Neural cell (in vitro differentiated cells): ENCODE results near the gene LDLR. TPM values are rescaled to one million over a fixed set of nuclear protein-coding genes. Genes with fewer than 3 reads are reported as not detected.

Experiments used
- H2AFZ ChIP-seq: fragments of 200-600, 300-800 bp; sonication (generic), shearing (Covaris generic); 2 replicates; pipeline ENCODE4 v1.6.0; 2014; ENCODE audit warnings: low read depth, mild to moderate bottlenecking, antibody characterized with exemption, low read length, moderate library complexity
- H3F3A ChIP-seq: fragments of 200-600 bp; shearing (Covaris generic); 2 replicates; pipeline ENCODE4 v1.6.1; 2016; ENCODE audit warnings: mild to moderate bottlenecking, moderate library complexity, mixed read lengths, antibody characterized with exemption, low read length; ENCODE audit not compliant: insufficient read depth, poor library complexity, severe bottlenecking
- H3K27ac ChIP-seq: fragments of 200-600, 300-800 bp; sonication (generic), shearing (Covaris generic); 2 replicates; pipeline ENCODE4 v1.5.1; 2014; ENCODE audit warnings: mild to moderate bottlenecking, low read length, moderate library complexity
- H3K27me3 ChIP-seq: fragments of 300-800, 200-600 bp; sonication (generic), shearing (Covaris generic); 2 replicates; pipeline ENCODE4 v1.6.0; 2014; ENCODE audit warnings: mild to moderate bottlenecking, low read depth, low read length, moderate library complexity; ENCODE audit not compliant: insufficient read depth
- H3K36me3 ChIP-seq: fragments of 300-800, 200-600 bp; sonication (generic), shearing (Covaris generic); 2 replicates; pipeline ENCODE4 v1.5.1; 2014; ENCODE audit warnings: mild to moderate bottlenecking, antibody characterized with exemption, low read length, moderate library complexity; ENCODE audit not compliant: insufficient read depth
- H3K4me2 ChIP-seq: fragments of 300-800, 200-600 bp; sonication (generic), shearing (Covaris generic); 2 replicates; pipeline ENCODE4 v1.6.0; 2014; ENCODE audit warnings: mild to moderate bottlenecking, low read length
- H3K4me3 ChIP-seq: fragments of 300-800, 200-600 bp; sonication (generic), shearing (Covaris generic); 2 replicates; pipeline ENCODE4 v1.5.1; 2014; ENCODE audit warnings: mild to moderate bottlenecking, low read length, moderate library complexity
- H3K79me2 ChIP-seq: fragments of 200-600 bp; shearing (Covaris generic); replicated peaks from 2 replicates; pipeline ENCODE4 v1.6.0; 2014; ENCODE audit warnings: mild to moderate bottlenecking, low read length, moderate library complexity; ENCODE audit not compliant: insufficient read depth
- H3K9ac ChIP-seq: fragments of 300-800, 200-600 bp; sonication (generic), shearing (Covaris generic); 2 replicates; pipeline ENCODE4 v1.6.1; 2016; ENCODE audit warnings: mild to moderate bottlenecking, low read length, mixed read lengths
- H3K9me2 ChIP-seq: fragments of 200-600 bp; shearing (Covaris generic); 2 replicates; pipeline ENCODE4 v1.6.1; 2016; ENCODE audit warnings: mild to moderate bottlenecking, low read length, mixed read lengths; ENCODE audit not compliant: insufficient read depth
- H3K9me3 ChIP-seq: fragments of 200-600, 300-800 bp; sonication (generic), shearing (Covaris generic); 2 replicates; pipeline ENCODE4 v1.6.1; 2016; ENCODE audit warnings: mild to moderate bottlenecking, mixed run types, low read length, moderate library complexity, mixed read lengths
- H4K20me1 ChIP-seq: fragments of 200-600 bp; shearing (Covaris generic); 2 replicates; pipeline ENCODE4 v1.6.1; 2016; ENCODE audit warnings: mild to moderate bottlenecking, mixed run types; ENCODE audit not compliant: insufficient read depth
- EP300 ChIP-seq: fragments of 450-650 bp; conservative IDR thresholded peaks from 2 replicates; pipeline ENCODE4 v1.6.1; 2014; ENCODE audit warnings: antibody characterized with exemption, mild to moderate bottlenecking, moderate library complexity; ENCODE audit not compliant: poor library complexity, severe bottlenecking
- EZH2 ChIP-seq: fragments of 200-600, 300-800 bp; shearing (Covaris generic), sonication (generic); IDR thresholded peaks from 2 replicates; pipeline ENCODE4 v1.6.1; 2014; ENCODE audit warnings: antibody characterized with exemption, low read length, borderline replicate concordance, mild to moderate bottlenecking; ENCODE audit not compliant: insufficient read depth, poor library complexity, severe bottlenecking
- MXI1 ChIP-seq: fragments of 450-650 bp; conservative IDR thresholded peaks from 2 replicates; pipeline ENCODE4 v1.6.1; 2014; ENCODE audit warnings: antibody characterized with exemption, mild to moderate bottlenecking; ENCODE audit not compliant: poor library complexity, severe bottlenecking
- POLR2AphosphoS5 ChIP-seq: IDR thresholded peaks from 2 replicates; pipeline ENCODE4 v1.6.1; 2012
- RAD21 ChIP-seq: fragments of 450-650 bp; conservative IDR thresholded peaks from 2 replicates; pipeline ENCODE4 v1.6.1; 2014; ENCODE audit warnings: antibody characterized with exemption, mild to moderate bottlenecking, moderate library complexity
- SMC3 ChIP-seq: fragments of 450-650 bp; conservative IDR thresholded peaks from 2 replicates; pipeline ENCODE4 v1.6.1; 2014; ENCODE audit warnings: antibody characterized with exemption, mild to moderate bottlenecking, moderate library complexity; ENCODE audit not compliant: poor library complexity
- TAF1 ChIP-seq: IDR thresholded peaks from 2 replicates; pipeline ENCODE4 v1.6.1; 2012; ENCODE audit warnings: low read depth
- polyA plus RNA-seq: library from polyadenylated mRNA; depleted of rRNA; stranded (reverse); fragments of >200 nt; gene quantifications from 2 replicates; pipeline ENCODE4 v1.2.3, GENCODE V29; 2014
- TF ChIP-seq, protein P1 (sequence below): fragments of 450-650 bp; IDR thresholded peaks from 2 replicates; pipeline ENCODE4 v1.5.1; 2014; ENCODE audit warnings: antibody characterized with exemption, mild to moderate bottlenecking, moderate library complexity; ENCODE audit not compliant: poor library complexity, severe bottlenecking
- TF ChIP-seq, protein P2 (sequence below): IDR thresholded peaks from 2 replicates; pipeline ENCODE4 v1.6.1; 2012; ENCODE audit warnings: borderline replicate concordance

LDLR gene
- polyA plus RNA-seq, 1 donor from 2014 or later = 23.2 TPM

- peak; percentile 84 for TF ChIP-seq RAD21
- TF ChIP-seq, protein P1, sequence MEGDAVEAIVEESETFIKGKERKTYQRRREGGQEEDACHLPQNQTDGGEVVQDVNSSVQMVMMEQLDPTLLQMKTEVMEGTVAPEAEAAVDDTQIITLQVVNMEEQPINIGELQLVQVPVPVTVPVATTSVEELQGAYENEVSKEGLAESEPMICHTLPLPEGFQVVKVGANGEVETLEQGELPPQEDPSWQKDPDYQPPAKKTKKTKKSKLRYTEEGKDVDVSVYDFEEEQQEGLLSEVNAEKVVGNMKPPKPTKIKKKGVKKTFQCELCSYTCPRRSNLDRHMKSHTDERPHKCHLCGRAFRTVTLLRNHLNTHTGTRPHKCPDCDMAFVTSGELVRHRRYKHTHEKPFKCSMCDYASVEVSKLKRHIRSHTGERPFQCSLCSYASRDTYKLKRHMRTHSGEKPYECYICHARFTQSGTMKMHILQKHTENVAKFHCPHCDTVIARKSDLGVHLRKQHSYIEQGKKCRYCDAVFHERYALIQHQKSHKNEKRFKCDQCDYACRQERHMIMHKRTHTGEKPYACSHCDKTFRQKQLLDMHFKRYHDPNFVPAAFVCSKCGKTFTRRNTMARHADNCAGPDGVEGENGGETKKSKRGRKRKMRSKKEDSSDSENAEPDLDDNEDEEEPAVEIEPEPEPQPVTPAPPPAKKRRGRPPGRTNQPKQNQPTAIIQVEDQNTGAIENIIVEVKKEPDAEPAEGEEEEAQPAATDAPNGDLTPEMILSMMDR = peak; percentile 92
- TF ChIP-seq EP300 = no peak
- peak; percentile 88 for TF ChIP-seq SMC3
- TF ChIP-seq MXI1 = peak; percentile 19
- no peak for TF ChIP-seq EZH2
- TF ChIP-seq POLR2AphosphoS5 = peak; percentile 52
- TF ChIP-seq, protein P2, sequence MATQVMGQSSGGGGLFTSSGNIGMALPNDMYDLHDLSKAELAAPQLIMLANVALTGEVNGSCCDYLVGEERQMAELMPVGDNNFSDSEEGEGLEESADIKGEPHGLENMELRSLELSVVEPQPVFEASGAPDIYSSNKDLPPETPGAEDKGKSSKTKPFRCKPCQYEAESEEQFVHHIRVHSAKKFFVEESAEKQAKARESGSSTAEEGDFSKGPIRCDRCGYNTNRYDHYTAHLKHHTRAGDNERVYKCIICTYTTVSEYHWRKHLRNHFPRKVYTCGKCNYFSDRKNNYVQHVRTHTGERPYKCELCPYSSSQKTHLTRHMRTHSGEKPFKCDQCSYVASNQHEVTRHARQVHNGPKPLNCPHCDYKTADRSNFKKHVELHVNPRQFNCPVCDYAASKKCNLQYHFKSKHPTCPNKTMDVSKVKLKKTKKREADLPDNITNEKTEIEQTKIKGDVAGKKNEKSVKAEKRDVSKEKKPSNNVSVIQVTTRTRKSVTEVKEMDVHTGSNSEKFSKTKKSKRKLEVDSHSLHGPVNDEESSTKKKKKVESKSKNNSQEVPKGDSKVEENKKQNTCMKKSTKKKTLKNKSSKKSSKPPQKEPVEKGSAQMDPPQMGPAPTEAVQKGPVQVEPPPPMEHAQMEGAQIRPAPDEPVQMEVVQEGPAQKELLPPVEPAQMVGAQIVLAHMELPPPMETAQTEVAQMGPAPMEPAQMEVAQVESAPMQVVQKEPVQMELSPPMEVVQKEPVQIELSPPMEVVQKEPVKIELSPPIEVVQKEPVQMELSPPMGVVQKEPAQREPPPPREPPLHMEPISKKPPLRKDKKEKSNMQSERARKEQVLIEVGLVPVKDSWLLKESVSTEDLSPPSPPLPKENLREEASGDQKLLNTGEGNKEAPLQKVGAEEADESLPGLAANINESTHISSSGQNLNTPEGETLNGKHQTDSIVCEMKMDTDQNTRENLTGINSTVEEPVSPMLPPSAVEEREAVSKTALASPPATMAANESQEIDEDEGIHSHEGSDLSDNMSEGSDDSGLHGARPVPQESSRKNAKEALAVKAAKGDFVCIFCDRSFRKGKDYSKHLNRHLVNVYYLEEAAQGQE = peak; percentile 67
- peak; percentile 40 for TF ChIP-seq TAF1
- H3K9me2 ChIP-seq = no peaks in the 10 kb centered on the region
- no peaks in the 10 kb centered on the region for H3K36me3 ChIP-seq
- no peaks in the 10 kb centered on the region for H3K27me3 ChIP-seq
- no peaks in the 10 kb centered on the region for H3F3A ChIP-seq
- peak overlapping the region; percentile 78 for H3K9ac ChIP-seq
- no peaks in the 10 kb centered on the region for H3K9me3 ChIP-seq
- peak overlapping the region; percentile 61 for H3K4me3 ChIP-seq
- no peaks in the 10 kb centered on the region for H4K20me1 ChIP-seq
- H2AFZ ChIP-seq = peak overlapping the region; percentile 89
- peak overlapping the region; percentile 58 for H3K27ac ChIP-seq
- no peaks in the 10 kb centered on the region for H3K79me2 ChIP-seq
- peak overlapping the region; percentile 55 for H3K4me2 ChIP-seq
Observed at GRCh38 chr19:11137542-11138384, 48.5 kb downstream of the LDLR start.

DNA sequence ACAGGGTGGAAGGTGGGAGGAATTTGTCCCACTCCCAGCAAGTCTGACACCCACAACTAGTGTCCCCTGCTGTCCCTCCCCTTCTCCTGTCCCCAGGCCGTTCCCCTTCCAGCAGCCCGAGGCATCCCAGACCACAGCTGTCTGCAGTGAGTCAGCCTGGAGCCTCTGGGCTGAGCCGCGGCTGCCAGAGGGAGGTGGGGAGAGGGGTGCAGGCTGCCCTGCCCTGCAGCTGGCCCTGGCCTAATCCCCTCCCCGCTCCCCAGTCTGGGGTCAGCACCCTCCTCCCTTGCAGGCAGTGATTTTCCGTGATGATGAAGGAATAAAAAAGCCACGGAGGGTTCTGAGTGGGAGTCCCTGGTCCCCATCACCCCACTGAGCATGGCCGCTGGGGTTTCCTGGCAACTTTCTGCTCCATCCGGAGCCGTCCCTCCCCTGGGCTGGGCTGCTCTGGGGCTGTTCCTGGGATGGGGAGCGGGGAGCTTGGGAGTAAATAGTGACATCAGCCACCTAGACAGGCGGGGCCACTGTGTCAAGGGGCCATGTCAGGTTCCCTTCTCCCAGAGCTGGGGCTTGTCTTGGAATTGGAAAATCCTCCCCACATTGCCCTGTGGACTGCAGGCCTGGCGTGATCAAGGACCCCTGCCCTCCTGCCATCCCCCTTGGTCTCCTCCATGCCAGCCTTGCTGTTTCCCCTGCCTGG is 49.5 kb downstream of the LDLR start:
- no peak overlapping the region for H3K27ac ChIP-seq
- TF ChIP-seq POLR2AphosphoS5 (no peak), SMC3 (no peak), TAF1 (no peak), RAD21 (no peak), MXI1 (no peak), EZH2 (no peak), EP300 (no peak)
- TF ChIP-seq, protein P1 = no peak
- TF ChIP-seq, protein P2 = no peak
- H4K20me1 ChIP-seq = no peaks in the 10 kb centered on the region
- H3K79me2 ChIP-seq = no peaks in the 10 kb centered on the region
- H3K4me2 ChIP-seq = no peak overlapping the region
- no peaks in the 10 kb centered on the region for H3K9me2 ChIP-seq
- H3F3A ChIP-seq = no peaks in the 10 kb centered on the region
- no peaks in the 10 kb centered on the region for H3K9me3 ChIP-seq
- H2AFZ ChIP-seq = no peak overlapping the region
- no peak overlapping the region for H3K4me3 ChIP-seq
- H3K27me3 ChIP-seq = no peaks in the 10 kb centered on the region
- H3K9ac ChIP-seq = peak overlapping the region; percentile 37
- no peaks in the 10 kb centered on the region for H3K36me3 ChIP-seq
